Left lung (tissue), 10 donors: ENCODE measurements around the gene TMC1. TPM values are rescaled to one million over a fixed set of nuclear protein-coding genes. Genes with fewer than 3 reads are reported as not detected.

Experiments
- ATAC-seq: fragments of 200-7000 bp; cut with Tn5 transposase; one replicate; pipeline ENCODE4 v1.9.1; 2020; ENCODE audit warnings: moderate library complexity
- DNase-seq, 4 donors: peaks; one replicate each; pipeline ENCODE4 v3.0.0-alpha.2; 2013 to 2020
- H3K27ac ChIP-seq, 2 donors: fragments of 200-600 bp; sonication (generic) in 1 of 2; one replicate each; pipeline versions ENCODE4 v1.5.0 to v1.8.0; 2020 to 2021
- H3K27me3 ChIP-seq, 2 donors: fragments of 200-600 bp; sonication (generic) in 1 of 2; one replicate each; pipeline versions ENCODE4 v1.5.0 to v1.8.0; 2020 to 2021
- H3K36me3 ChIP-seq, 2 donors: fragments of 200-600 bp; sonication (generic) in 1 of 2; one replicate each; pipeline versions ENCODE4 v1.5.0 to v1.8.0; 2020 to 2021
- H3K4me1 ChIP-seq, 2 donors: fragments of 200-600 bp; one replicate each; pipeline ENCODE4 v1.8.0; 2021
- H3K4me3 ChIP-seq, 2 donors: fragments of 200-600 bp; sonication (generic) in 1 of 2; one replicate each; pipeline versions ENCODE4 v1.5.0 to v1.8.0; 2020 to 2021; ENCODE audit warnings: mild to moderate bottlenecking in 1 of 2
- H3K9me3 ChIP-seq, 2 donors: fragments of 200-600 bp; sonication (generic) in 1 of 2; one replicate each; pipeline versions ENCODE4 v1.5.0 to v1.8.0; 2020 to 2021
- CTCF ChIP-seq, 2 donors: fragments of 200-600 bp; sonication (generic) in 1 of 2; IDR thresholded peaks; one replicate each; pipeline versions ENCODE4 v1.5.0 to v1.8.0; 2021; ENCODE audit warnings: antibody characterized with exemption in 2 of 2
- intact Hi-C, 2 donors: fragments of 100-400 bp; cut with DNase I; formaldehyde crosslinking; loops; one replicate each; pipeline versions ENCODE4 v1.11.2 to v1.14.2; 2022
- polyA plus RNA-seq, 6 donors: library from polyadenylated mRNA; unstranded; fragments of 120-200 nt; gene quantifications; one replicate each; pipeline ENCODE4 v1.2.1, GENCODE V29; 2013; ENCODE audit not compliant: insufficient read length in 6 of 6
- total RNA-seq, 2 donors: library from RNA; stranded (reverse); fragmentation: NEBNext Ultra II Directional; extraction: Animal tissue kit (Norgen Biotek cat#: 25700); gene quantifications; one replicate each; pipeline ENCODE4 v1.2.1, GENCODE V29; 2021
- donor health status: DM: no; HTN: yes; CAD: no.
- donor health status: DM: no; HTN: no; CAD: no.

The TMC1 gene
- total and polyA plus RNA-seq, 8 donors: 0.26 to 0.81 (median 0.55) TPM; not detected in 1

DNA sequence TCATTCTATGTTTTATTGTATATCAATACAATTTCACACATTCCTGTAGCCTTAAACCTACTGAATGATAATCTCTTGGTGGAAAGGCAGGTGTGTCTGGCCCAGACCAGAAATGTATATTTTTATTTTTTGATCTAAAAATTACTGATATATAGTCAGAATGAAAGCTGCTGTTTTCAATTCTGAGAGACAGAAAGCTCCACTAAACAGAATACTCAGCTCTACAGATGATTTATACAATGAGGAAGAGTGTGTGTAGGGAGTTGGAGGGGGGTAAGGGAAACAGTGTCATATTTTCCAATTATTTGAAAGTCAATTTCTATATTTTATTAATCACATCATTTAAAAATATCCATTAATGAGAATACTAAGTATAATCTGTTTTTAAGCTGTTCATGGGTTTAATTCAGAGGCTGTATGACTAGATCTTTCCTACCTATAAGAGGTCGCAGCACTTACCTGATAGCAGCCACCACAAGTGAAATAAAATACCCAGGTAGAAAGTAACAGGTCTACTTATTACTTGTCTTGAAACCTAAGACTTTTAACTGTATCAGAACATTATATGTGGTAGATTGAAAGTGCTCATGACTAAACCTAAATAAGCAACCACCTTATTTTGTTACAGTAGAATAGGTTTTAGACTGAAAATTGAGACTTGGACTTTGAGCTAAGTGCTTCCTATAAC, 183.4 kb downstream of the TMC1 start:
- intact Hi-C loops: no loop called here
- no peaks in the 10 kb centered on the region for H3K4me1 ChIP-seq
- H3K27ac ChIP-seq: no peak overlapping the region
- no peaks in the 10 kb centered on the region for H3K9me3 ChIP-seq
- DNase-seq (no peak), ATAC-seq (no peak)
- no peak overlapping the region for H3K4me3 ChIP-seq
- H3K27me3 ChIP-seq: no peaks in the 10 kb centered on the region
- H3K36me3 ChIP-seq: no peaks in the 10 kb centered on the region
- no peak for TF ChIP-seq CTCF (IDR thresholded peaks at IDR 0.05)

DNA sequence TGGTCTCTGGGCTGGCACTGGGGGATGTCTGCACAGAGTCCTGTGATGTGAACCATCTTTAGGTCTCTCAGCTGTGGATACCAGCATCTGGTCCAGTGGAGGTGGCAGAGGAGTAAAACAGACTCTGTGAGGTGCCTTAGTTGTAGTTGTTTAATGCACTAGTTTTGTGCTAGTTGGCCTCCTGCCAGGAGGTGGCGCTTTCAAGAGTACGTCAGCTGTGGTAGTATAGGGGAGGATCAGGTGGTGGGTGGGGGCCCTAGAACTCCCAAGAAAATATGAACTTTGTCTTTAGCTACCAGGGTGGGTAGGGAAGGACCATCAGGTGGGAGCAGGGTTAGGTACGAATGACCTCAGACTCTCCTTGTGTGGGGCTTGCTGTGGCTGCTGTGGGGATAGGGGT, 197.1 kb downstream of the TMC1 start:
- Histone ChIP-seq H3K27ac (no peak overlapping the region), H3K4me3 (no peak overlapping the region), H3K9me3 (no peaks in the 10 kb centered on the region), H3K36me3 (no peaks in the 10 kb centered on the region), H3K27me3 (no peaks in the 10 kb centered on the region), H3K4me1 (no peaks in the 10 kb centered on the region)
- intact Hi-C loops: no loop called here
- TF ChIP-seq CTCF (IDR thresholded peaks at IDR 0.05): no peak
- ATAC-seq (no peak), DNase-seq (no peak)

- no peaks in the 10 kb centered on the region for H3K9me3 ChIP-seq
- H3K4me1 ChIP-seq: no peaks in the 10 kb centered on the region
- no peaks in the 10 kb centered on the region for H3K27me3 ChIP-seq
- no peak for DNase-seq
- H3K36me3 ChIP-seq: no peaks in the 10 kb centered on the region
- ATAC-seq: no peak
- TF ChIP-seq CTCF (IDR thresholded peaks at IDR 0.05): no peak
- intact Hi-C loops: no loop called here
- no peak overlapping the region for H3K4me3 ChIP-seq
- H3K27ac ChIP-seq: no peak overlapping the region
Measured at GRCh38 chr9:72721067-72721466, 199.7 kb downstream of the TMC1 start.

DNA sequence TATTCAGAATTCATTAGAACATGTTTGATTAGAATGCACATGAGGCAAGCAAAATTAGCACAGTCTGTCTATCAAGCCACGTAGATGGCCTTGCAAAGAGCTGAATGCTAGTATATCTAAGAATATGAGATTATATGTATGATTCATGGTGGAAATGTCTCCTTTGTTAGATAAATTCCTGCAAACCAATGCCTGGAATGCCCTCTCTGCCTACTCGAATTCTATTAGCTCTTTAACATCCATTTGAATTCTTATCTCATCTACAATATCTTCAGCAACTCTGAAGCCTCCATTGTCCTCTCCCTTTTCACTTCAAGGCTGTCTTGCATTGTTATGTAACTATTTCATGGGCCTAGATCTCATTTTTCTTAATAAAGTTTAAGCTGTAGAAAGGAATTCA, 205.5 kb downstream of the TMC1 start:
- Histone ChIP-seq H3K4me3 (no peak overlapping the region), H3K36me3 (no peaks in the 10 kb centered on the region), H3K9me3 (no peaks in the 10 kb centered on the region), H3K4me1 (no peaks in the 10 kb centered on the region), H3K27me3 (no peaks in the 10 kb centered on the region), H3K27ac (no peak overlapping the region)
- no peak for TF ChIP-seq CTCF (IDR thresholded peaks at IDR 0.05)
- ATAC-seq (no peak), DNase-seq (no peak)
- intact Hi-C loops: no loop called here

- Histone ChIP-seq H3K27me3 (no peaks in the 10 kb centered on the region), H3K4me1 (no peaks in the 10 kb centered on the region), H3K9me3 (no peaks in the 10 kb centered on the region), H3K36me3 (no peaks in the 10 kb centered on the region), H3K27ac (no peak overlapping the region), H3K4me3 (no peak overlapping the region)
- TF ChIP-seq CTCF (IDR thresholded peaks at IDR 0.05): no peak
- intact Hi-C loops: no loop called here
- ATAC-seq: no peak
- DNase-seq: no peak
Measured at GRCh38 chr9:72728031-72728770, 206.8 kb downstream of the TMC1 start.
